GM18873 (cell line): Measurements from ENCODE around the gene CATSPER1.
"Not testable (repeated sequence)": the region's sequence is repeated elsewhere in the genome, so short reads cannot be mapped to it uniquely, and the experiment has no call there.

Experiments used
- ATAC-seq: cut with Tn5 transposase; IDR thresholded peaks from one replicate; pipeline ENCODE4 v1.9.1; 2021; ENCODE audit warnings: mild to moderate bottlenecking, moderate library complexity, moderate number of reproducible peaks; ENCODE audit not compliant: unreplicated experiment, low FRiP score

The CATSPER1 gene

DNA sequence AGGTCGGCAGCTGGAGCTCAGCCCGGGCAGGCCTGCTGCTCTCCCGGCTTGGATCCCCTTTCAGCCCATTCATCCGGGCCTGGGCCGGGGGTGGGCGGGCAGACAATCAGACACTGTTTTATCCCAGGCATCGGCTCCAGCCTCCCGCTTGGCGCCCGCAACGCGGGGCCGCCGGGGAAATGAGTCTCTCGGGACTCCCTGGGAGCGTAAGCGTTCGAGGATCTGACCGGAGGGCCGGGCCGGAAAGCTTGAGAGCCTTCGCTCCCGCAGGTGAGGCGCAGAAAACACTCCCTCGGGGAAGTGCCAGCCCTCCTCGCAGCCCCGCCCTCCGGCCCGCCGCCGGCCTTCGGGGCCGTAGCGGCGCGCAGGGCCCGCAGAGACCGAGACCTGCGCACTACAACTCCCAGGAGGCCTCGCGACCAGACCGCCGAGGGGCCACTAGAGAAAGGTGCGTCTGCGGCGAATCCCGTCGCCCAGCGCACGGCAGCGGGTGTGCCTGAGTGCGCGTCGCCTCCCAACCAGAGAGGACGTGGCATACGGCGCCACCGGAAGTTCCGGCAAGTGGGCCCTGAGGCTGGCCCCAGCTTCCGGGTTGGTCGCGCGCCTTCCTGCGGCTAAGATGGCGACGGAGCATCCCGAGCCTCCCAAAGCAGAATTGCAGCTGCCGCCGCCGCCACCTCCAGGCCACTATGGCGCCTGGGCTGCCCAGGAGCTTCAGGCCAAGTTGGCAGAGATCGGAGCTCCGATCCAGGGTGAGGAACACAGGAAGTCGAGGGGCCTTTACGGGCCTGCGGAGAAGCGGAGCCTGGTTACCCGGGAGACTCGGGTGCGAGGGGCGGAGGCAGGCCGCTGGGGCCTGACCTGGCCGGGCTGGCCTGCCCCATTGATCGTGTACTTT is 25.7 kb upstream of the CATSPER1 start, which contains the start of gene SF3B2:
Gene SF3B2 (plus strand): TSS at position 599 of the 898 bp plus-strand sequence. CDS start 21 bp downstream, at position 620.
- ATAC-seq, result peak; percentile 85

DNA sequence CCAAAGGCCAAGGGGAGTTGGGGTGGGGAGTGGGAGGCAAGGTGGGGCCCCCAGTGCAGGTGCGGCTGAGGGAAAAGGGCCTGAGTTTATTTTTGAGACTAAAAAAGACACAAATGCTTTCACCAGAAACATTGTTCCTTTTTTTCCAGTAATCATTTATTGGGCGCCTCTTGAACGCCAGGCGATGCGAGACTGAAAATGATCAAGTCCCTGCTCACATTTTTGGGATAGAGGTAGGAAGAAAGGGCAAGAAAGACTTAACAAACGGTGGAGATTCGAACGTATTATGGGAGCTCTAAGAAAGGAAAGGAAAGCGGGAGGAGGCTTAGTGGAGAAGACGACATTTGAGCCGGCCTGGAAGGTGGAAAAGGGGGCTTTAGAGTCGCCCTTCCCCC is 25.1 kb upstream of the CATSPER1 start:
- ATAC-seq, result no peak

DNA sequence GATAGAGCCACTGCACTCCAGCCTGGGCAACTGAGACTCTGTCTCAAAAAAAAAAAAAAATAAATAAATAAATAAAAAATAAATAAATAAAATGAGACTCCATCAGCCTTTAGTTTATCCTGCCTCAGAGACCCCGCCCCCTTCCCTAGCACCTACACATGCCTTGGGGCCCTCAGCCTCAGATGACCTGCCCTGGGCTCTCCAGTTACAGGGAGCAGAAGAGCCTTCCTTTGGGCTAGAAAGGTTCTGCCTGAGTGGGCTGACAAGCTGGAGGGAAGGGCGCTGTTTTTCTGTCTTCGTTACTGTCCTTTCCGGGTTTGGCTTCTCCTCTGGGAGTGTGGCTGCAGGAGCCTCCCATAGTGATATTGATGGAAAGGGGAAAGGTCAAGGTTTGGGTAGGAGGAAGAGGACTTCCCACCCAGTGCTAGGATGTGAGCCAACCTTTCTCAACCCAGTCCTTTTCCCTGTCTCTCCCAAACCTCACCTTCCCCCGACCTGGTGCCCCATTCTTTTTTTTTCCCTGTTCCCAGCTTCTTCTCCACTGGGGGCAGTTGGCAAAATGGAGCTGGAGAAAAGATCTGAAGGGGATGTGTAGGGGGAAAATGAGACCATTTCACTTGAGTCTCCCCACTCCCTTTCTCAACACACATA is 24.4 kb upstream of the CATSPER1 start:
- no peak for ATAC-seq

DNA sequence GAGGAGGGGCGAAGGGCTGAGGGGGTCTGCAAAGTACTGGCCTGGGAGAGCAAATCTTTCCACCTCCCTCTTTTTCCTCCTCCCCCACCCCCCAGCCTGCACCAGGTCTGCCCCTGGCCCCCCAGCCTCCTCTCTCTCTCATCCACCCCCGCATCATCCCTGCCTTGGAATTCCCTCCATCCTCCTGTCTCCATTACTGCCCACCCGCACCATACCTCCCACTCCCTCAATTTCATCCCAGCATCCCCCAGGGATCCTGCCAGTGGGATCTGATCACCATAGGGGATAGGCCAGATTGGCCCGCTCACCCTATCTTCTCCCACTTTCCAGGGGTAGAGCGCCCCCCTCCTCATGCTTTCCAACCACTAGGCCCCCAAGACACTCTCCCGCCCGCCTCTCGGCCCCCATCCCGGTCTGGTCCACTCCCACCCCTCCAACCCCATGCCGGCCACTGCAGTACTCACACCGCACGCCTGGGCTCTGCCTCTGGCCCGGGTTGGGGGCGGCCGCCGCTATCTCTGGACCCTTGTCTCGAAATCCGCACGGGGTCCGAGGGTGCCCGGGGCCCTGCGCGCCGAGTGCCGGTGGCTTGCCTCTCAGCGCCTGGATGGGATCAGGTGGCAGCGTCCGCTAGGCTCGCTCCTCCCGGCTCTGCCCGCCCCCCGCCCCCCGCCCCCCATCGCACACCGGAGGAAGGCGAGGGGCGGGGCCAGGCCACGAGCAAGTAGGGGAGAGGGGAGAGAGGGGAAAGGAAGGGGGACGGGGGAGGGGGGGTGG is 22.5 kb upstream of the CATSPER1 start, which contains the start of gene GAL3ST3:
Gene GAL3ST3 (minus strand): TSS at position 615 of the 777 bp plus-strand sequence. CDS start 3,746 bp downstream, outside the sequence.
- no peak for ATAC-seq

DNA sequence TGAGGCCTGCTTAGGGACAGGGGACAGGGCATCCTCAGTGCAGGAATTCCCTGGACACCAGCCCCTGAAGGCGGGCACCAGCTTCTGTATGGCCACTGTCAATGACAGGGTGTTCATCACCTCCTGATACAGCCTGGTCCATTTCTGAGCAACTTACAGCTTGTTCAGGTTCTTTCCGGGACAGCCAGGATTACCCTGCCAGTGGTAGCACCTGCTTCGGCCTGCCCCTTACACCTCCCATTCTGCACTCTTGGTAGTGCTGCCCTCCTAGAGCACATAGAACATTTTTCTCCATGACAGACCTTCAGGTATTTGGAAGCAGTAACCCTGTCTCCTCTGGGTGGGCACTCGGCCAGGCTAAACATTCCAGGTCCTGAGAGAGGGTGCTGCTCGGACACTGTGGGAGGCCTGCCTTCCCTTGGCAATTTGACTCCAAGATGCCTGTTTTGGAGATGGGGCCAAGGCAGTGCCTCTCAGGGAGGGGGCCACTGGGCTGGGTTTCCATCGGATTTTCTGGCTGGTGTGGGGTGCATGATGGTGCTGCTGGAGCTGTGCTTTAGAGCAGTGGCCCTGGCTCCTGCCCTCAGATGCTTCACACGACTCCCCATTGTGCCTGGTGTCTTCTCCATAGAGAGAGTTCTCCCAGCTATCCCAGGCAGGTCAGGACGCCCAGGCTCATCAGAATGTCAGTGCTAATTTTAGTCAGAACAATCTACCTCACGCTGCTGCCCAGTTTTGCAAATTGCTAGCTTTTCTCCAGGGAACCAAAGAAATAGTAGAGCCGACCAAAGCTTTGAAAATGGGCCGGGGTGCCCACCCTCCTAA is 21.5 kb upstream of the CATSPER1 start:
- ATAC-seq, result no peak

DNA sequence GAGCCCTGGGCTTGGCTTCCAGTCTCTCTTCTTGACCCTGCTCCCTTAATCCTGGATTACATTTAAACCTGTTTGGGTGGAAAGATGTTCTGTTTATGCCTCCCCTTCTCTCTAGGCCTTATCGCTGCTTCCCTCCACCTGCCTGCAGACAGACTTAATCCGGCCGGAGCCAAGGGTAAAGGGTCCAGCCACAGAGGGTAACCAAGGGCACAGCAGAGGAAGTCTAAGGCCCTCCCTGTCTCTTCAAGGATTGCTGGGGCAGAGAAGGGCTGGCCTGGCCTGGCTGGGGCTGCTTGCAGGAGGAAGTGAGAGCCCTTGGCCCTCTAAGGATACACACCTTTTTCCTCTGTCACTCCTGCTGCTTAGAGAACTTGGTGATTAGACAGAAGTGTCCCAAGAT is 20.6 kb upstream of the CATSPER1 start:
- no peak for ATAC-seq

DNA sequence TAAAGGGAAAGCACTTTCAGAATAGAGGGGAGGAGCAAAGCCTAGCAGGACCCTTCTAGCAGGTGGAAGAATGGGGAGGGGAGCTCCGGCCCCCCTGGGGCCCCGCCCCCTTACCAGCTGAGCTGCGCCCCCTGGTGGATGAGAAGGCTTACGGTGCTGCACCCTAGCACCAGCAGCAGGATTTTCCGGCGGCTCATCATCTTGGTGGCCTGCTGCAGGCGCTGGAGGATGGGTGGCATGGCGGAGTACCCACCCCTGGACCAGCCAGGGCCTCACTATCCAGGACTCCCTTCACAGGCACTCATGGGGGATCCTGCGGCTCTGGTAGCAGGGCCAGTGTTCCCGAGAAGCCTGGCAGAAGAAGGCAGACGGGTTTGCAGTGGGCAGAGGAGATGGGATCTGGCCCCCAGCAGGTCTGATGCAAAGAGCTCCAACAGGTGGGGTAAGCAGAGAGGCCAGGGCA is 18.9 kb upstream of the CATSPER1 start:
- no peak for ATAC-seq

DNA sequence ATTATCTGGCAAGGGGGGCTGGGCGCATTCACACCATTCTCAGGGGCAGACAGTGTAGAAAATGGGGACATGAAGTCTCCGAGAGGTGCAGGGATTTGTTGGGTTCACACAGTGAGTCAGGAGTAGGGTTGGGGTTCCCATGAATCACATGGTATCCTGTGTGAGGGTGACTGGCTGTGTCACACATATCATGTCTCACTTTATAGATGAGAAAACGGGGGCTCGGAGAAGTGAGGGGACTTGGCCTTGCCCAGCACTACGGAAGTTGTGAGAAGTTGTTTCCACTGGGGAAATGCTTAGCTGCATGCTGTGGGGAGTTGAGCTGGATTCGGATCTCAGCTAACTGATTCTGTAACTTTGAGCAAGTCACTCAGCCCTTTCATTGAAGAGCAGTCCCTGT is 18.5 kb upstream of the CATSPER1 start:
- no peak for ATAC-seq

DNA sequence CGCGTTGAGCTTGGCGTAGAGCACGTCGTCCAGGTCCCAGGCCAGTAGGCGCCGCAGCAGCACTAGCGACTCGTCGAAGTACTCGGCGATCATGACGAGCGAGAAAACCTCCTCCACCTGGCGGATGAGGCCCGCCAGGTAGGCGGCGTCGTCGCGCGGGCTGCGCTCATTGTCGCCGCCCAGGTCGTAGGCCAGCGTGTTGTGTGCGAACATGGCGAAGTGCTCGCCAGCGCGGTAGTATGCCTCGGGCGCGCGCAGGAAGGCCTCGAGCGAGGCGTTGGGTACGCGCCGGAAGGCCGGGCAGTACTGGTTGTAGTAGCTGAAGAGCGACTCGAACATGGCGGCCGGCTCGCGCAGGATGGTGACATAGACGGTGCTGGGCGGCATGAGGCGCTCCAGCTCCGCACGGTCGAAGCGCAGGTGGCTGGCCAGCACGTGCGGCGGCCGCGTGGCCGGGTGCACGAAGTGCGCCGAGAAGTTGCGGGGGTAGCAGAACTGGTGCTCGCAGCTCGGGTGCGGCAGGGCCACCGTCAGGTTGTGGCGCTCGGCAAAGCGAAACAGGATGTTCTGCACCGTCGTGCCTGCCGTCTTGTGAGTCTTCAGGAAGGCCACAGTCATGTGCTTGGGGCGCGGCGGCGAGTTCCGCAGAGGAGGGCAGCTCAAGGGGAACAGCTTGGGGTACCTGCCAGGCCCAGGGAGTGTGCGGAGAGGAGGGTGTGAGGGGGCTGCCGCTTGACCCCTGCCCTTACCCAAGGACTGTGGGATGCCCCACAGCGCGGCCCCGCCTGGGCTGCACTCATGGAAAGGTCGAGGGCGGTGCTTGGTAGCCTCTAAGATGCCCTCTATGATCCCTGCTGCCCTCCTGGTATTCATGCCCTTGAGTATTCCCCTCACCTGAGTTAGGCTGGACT is 17.0 kb upstream of the CATSPER1 start:
- ATAC-seq, result no peak

DNA sequence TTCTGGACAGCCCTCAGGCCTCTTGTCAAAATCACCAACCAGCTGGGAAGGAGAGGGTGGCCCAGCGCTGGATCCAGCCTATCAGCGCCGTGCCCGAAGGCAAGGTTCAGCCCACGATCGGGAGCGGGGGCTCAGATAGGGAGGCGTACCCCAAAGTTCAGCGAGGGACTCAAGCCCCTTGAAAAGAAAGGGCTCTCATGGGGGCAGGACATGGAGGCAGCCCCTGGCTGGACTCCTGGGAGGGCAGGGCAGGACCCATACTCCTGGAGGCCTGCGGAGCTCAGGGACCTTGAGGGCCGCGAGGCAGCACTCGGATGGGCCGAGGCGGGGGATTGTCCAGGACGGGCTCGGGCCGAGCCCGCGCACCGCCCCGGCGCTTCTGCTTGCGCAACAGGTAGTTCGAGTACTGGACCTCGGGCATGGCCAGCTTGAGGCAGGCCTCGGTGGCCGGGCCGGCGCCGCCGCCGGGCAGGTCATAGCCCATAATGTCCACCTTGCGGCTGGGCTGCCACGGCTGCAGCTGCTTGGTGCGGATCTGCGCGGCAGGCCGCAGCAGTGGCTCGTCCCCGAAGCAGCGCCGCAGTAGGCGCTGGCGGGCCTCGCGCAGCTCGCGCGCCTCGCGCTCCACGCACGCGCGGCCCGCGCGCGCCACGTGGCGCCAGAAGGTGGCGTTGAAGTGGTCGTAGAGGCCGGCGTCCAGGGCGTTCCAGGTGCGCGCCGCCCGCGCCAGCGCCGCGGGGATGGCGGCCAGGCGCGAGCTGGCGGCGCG is 16.1 kb upstream of the CATSPER1 start:
- no peak for ATAC-seq

DNA sequence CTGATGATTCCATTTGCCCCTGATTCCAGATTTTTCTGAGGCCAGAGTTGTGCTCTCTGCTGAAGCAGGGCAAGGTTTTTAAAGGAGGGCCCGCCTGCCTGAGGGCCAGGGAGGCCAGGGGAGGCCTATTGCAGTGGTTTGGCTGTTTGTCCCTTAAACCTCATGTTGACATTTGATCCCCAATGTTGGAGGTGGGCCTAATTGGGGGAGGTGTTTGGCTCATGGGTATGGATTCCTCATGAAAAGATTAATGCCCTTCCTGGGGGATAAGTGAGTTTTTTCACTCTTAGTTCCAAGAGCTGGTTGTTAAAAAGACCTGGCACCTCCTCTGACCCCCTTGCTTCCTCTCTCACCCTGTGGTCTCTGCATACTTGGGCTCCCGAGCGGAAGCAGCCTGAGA is 13.5 kb upstream of the CATSPER1 start:
- ATAC-seq, result no peak

DNA sequence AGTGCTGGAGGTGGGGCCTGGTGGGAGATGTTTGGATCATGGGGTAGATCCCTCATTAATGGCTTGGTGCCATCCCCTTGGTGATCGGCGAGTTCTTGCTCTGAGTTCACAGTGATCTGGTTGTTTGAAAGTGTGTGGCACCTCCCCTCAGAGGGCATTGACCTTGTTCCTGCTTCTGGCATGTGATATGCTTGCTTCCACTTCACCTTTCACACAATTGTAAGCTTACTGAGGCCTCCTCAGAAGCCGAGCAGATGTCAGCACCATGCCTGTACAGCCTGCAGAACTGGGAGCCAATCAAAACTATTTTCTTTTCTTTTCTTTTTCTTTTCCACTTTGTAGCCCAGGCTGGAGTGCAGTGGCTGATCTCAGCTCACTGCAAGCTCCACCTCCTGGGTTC is 11.0 kb upstream of the CATSPER1 start:
- no peak for ATAC-seq

DNA sequence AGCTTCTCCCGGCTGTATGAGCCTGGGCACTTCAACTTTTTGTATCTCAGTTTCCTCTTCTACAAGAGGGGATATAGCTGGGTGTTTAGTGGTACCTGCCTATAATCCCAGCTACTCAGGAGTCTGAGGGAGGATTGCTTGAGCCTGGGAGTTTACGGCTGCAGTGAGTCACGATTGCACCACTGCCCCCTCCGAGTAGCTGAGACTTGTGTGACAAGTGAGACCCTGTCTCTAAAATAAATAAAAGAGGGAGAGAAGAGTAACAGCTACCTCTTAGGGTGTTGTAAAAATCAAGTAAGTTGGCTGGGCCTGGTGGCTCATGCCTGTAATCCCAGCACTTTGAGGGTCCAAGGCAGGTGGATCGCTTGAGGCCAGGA is 10.0 kb upstream of the CATSPER1 start:
- no peak for ATAC-seq

DNA sequence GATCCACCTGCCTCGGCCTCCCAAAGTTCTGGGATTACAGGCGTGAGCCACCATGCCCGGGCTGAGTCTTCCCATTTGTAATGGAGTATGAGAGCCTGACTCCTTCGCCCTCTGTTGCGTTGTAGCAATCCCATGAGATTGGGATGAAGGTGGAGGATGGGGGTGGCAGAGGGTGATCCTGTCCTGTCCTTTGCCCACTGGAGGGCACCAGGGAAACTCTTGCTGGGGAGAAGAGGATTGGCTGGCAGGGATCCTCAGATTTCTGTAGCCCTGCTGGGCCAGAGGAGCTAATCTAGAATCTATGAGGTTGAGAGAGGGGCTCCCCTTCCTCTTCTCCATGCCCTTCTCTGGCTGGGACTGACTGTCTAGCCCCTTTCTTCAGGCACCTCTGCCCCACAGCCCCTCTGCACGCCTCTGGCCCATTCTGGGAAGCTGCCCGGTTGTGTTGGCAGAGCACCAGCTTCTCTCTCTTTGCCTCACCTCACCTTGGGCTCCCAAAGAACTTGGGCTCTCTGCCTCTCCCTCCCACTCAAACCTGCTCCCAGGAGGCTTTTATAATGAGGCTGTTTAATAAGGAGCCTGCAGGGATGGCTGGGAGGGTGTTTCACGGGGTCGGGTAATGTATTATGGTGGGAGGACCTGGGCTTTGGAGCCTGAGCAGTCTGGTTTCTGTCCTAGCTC is 9.5 kb upstream of the CATSPER1 start:
- ATAC-seq, result no peak

DNA sequence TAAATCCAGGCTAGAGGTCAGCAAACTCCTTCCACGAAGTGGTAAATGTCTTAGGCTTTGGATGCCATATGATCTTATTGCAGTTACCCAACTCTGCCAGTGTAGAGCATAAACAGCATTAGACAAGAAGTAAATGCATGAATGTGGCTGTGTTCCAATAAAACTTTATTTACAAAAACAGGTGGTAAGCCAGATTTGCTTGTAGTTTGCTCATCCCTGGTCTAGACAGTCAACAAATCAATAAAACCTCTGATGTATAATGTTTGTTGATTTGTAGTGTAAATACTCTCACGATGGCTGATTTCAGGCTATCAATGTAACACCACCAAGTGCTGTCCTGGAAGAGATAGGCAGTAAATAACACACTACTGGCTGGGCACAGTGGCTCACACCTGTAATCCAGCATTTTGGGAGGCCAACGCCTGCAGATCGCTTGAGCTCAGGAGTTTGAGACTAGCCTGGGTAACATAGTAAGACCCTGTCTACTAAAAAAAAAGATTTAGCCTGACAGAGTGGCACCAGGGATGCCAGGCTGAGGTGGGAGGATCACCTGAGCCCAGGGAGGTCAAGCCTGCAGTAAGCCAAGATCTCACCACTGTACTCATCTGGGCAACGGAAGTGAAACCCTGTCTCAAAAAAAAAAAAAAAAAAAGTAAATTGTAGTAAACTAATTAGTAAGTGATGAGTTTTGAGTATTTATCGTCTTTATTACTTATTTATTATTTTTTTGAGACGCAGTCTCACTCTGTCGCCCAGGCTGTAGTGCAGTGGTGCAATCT is 6.9 kb upstream of the CATSPER1 start:
- no peak for ATAC-seq

DNA sequence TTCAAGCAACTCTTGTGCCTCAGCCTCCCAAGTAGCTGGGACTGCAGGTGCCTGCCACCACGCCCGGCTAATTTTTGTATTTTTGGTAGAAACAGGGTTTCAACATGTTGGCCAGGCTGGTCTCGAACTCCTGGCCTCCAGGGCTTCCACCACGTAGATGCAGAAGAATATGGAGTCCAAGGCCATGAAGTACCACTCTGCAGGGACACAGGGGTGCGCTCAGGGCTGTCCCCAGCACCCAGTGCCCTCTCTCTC is 3.2 kb downstream of the CATSPER1 start:
- not testable (repeated sequence) for ATAC-seq
